Esophagus muscularis mucosa (tissue), 4 donors: ENCODE measurements around the gene HMOX1. TPM values are rescaled to one million over a fixed set of nuclear protein-coding genes. Genes with fewer than 3 reads are reported as not detected.
"Not testable (repeated sequence)": the region's sequence is repeated elsewhere in the genome, so short reads cannot be mapped to it uniquely, and the experiment has no call there.

ENCODE experiments used
- DNase-seq: peaks from one replicate; pipeline ENCODE4 v3.0.0-alpha.2; 2017; ENCODE audit errors: extremely low spot score
- H3K27ac ChIP-seq, 4 donors: fragments of 200-600 bp; sonication (generic); replicated peaks in 1 of 4; 1 replicate in 3 of 4; 2 replicates in 1 of 4; pipeline ENCODE4 v1.5.1; 2016 to 2019; ENCODE audit warnings: mild to moderate bottlenecking in 1 of 4
- H3K27me3 ChIP-seq, 4 donors: fragments of 200-600 bp; sonication (generic); one replicate each; pipeline versions ENCODE4 v1.5.1 to v1.6.0; 2016 to 2019
- H3K36me3 ChIP-seq, 4 donors: fragments of 200-600 bp; sonication (generic); one replicate each; pipeline ENCODE4 v1.5.1; 2016 to 2019
- H3K4me1 ChIP-seq, 4 donors: fragments of 200-600 bp; sonication (generic); one replicate each; pipeline ENCODE4 v1.5.1; 2016 to 2019
- H3K4me3 ChIP-seq, 4 donors: fragments of 200-600 bp; sonication (generic); 1 replicate in 2 of 4; 2 replicates in 2 of 4; pipeline ENCODE4 v1.5.1; 2016 to 2019; ENCODE audit warnings: mild to moderate bottlenecking in 4 of 4, moderate library complexity in 1 of 4
- H3K9me3 ChIP-seq, 4 donors: fragments of 200-600 bp; sonication (generic); 1 replicate in 3 of 4; 2 replicates in 1 of 4; pipeline ENCODE4 v1.5.1; 2016 to 2019
- EP300 ChIP-seq: sonication (generic); formaldehyde crosslinking; IDR thresholded peaks from one replicate; pipeline ENCODE4 v1.6.1; 2017; ENCODE audit warnings: antibody characterized with exemption
- POLR2A ChIP-seq: fragments of 450-650 bp; IDR thresholded peaks from one replicate; pipeline ENCODE4 v1.6.1; 2017; ENCODE audit warnings: antibody characterized with exemption, moderate library complexity, mild to moderate bottlenecking, low read depth
- POLR2AphosphoS5 ChIP-seq, 2 donors: sonication (generic); formaldehyde crosslinking; IDR thresholded peaks; one replicate each; pipeline ENCODE4 v1.6.1; 2017; ENCODE audit warnings: antibody characterized with exemption in 2 of 2
- WGBS: methylation state at CpG from one replicate; pipeline ENCODE4 v1.1.5; 2018; 5-methylcytosine and 5-hydroxymethylcytosine counted together
- intact Hi-C: fragments of 100-400 bp; cut with DNase I; formaldehyde crosslinking; loops from one replicate; pipeline ENCODE4 v1.15.1; 2023
- total RNA-seq, 4 donors: library from RNA; depleted of rRNA; stranded (reverse); fragments of >200 nt; gene quantifications; one replicate each; pipeline versions ENCODE4 v1.1.0 to v1.2.1, GENCODE V29; 2016
- TF ChIP-seq, protein P1 (sequence below), 3 experiments: fragments of 200-600 bp in 2 of 3; fragments of 450-650 bp in 1 of 3; sonication (generic) in 2 of 3; IDR thresholded peaks; one replicate each; pipeline ENCODE4 v1.5.1; 2017 to 2019; ENCODE audit warnings: antibody characterized with exemption in 3 of 3, mild to moderate bottlenecking in 2 of 3, moderate library complexity in 1 of 3

The HMOX1 gene
- total RNA-seq, 4 donors from 2014 or later, result 8.7 to 603 (median 13.0) TPM

DNA sequence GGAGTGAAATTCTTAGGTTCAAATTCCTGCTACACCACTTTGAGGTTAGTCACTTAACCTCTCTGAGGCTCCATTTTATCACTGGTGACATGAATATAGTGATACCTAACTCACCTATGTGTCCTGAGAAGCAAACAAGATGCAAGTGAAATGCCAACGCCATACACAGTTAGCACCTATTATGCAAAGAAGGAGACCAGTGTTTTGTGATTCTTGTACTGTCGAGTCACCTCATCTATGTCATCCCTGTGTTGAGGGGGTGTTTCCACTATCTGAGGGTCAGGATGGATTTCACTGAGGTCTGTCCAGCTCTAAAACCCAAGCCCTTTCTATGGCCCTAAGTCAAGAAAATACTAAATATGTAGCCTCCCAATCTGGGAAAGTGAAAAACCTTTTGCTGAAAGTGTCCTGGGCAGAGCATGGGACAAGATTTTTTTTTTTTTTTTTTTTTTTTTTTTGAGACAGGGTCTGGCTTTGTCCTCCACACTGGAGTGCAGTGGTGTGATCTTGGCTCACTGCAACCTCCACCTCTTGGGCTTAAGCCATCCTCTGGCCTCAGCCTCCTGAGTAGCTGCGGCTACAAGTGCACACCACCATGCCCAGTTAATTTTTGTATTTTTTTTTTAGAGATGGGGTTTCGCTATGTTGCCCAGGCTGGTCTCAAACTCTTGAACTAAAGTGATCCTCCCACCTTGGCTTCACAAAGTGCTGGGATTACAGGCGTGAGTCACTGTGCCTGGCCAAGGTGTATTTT is 14.1 kb downstream of the HMOX1 start:
- no peak for DNase-seq
- no peaks in the 10 kb centered on the region for H3K9me3 ChIP-seq
- 88% methylated on average over 5 of the region's 5 CpGs for WGBS
- H3K27me3 ChIP-seq, result no peaks in the 10 kb centered on the region
- peaks cover 0 to 5% (median 2%) of the 10 kb centered on the region in 4 donors for H3K4me1 ChIP-seq
- no peak overlapping the region for H3K4me3 ChIP-seq
- TF ChIP-seq POLR2AphosphoS5 (IDR thresholded peaks at IDR 0.05) (no peak), EP300 (no peak)
- TF ChIP-seq, protein P1, sequence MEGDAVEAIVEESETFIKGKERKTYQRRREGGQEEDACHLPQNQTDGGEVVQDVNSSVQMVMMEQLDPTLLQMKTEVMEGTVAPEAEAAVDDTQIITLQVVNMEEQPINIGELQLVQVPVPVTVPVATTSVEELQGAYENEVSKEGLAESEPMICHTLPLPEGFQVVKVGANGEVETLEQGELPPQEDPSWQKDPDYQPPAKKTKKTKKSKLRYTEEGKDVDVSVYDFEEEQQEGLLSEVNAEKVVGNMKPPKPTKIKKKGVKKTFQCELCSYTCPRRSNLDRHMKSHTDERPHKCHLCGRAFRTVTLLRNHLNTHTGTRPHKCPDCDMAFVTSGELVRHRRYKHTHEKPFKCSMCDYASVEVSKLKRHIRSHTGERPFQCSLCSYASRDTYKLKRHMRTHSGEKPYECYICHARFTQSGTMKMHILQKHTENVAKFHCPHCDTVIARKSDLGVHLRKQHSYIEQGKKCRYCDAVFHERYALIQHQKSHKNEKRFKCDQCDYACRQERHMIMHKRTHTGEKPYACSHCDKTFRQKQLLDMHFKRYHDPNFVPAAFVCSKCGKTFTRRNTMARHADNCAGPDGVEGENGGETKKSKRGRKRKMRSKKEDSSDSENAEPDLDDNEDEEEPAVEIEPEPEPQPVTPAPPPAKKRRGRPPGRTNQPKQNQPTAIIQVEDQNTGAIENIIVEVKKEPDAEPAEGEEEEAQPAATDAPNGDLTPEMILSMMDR (IDR thresholded peaks at IDR 0.05), result no peak
- no peak overlapping the region for H3K27ac ChIP-seq
- intact Hi-C loops, result no loop called here
- peaks cover 0 to 24% (median 10%) of the 10 kb centered on the region in 4 donors for H3K36me3 ChIP-seq

DNA sequence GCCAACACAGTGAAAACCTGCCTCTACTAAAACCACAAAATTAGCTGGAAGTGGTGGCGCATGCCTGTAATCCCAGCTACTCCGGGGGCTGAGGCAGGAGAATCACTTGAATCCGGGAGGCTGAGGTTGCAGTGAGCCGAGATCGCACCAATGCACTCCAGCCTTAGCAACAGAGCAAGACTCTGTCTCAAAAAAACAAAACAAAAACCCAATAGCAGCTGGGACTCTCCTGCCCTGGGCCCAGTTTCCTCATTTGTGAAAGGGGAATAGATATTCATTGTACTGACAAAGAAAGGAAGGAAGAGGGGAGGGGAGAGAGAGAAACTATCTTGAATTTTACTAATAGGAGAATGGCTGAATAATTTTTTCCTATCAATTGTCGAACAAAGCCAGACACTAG is 15.7 kb downstream of the HMOX1 start:
- 60% methylated on average over 5 of the region's 6 CpGs for WGBS
- Histone ChIP-seq H3K36me3 (peaks cover 0 to 19% (median 6%) of the 10 kb centered on the region in 4 donors), H3K4me1 (peaks cover 8 to 20% (median 16%) of the 10 kb centered on the region in 4 donors)
- H3K27me3 ChIP-seq, H3K9me3 ChIP-seq, intact Hi-C loops, H3K27ac ChIP-seq, H3K4me3 ChIP-seq, DNase-seq: not testable (repeated sequence)

DNA sequence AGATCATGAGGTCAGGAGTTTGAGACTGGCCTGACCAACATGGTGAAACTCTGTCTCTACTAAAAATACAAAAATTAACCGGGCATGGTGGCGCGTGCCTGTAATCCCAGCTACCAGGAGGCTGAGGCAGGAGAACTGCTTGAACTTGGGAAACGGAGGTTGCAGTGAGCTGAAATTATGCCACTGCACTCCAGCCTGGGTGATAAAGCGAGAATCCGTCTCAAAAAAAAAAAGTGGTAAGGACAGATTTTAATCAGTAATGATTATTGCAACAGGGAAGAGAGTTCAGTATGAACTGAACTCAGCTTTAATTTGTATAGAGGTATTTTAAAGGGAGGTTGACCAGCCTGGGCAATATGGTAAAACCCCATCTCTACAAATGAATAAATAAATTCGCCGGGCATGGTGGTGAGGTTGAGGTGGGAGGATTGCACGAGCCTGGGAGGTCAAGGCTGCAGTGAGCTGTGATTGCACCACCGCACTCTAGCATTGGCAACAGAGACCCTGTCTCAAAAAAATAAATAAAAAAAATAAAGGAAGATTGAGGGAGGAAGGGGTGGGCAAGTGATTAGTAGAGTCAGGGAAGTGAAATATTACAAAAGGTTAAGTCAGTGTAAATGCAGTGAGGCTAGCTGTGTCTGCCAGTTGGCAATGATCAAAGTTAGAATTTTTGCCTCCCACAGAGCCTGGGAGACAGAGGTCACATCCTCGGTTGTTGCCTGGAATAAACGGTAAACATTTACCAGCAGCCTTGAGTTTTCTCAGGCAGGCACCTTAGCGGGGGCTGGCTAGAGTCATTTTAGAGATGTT is 16.4 kb downstream of the HMOX1 start:
- no peaks in the 10 kb centered on the region for H3K27me3 ChIP-seq
- no peak overlapping the region for H3K4me3 ChIP-seq
- peaks cover 8 to 20% (median 16%) of the 10 kb centered on the region in 4 donors for H3K4me1 ChIP-seq
- DNase-seq, result no peak
- no peak for TF ChIP-seq POLR2AphosphoS5 (IDR thresholded peaks at IDR 0.05)
- no peak for TF ChIP-seq EP300
- TF ChIP-seq POLR2A, result no peak
- TF ChIP-seq, protein P1 (IDR thresholded peaks at IDR 0.05), result no peak
- no peak overlapping the region for H3K27ac ChIP-seq
- intact Hi-C loops, result no loop called here
- no peaks in the 10 kb centered on the region for H3K9me3 ChIP-seq
- WGBS, result 74% methylated on average over 13 of the region's 13 CpGs
- H3K36me3 ChIP-seq, result peaks cover 0 to 20% (median 6%) of the 10 kb centered on the region in 4 donors

DNA sequence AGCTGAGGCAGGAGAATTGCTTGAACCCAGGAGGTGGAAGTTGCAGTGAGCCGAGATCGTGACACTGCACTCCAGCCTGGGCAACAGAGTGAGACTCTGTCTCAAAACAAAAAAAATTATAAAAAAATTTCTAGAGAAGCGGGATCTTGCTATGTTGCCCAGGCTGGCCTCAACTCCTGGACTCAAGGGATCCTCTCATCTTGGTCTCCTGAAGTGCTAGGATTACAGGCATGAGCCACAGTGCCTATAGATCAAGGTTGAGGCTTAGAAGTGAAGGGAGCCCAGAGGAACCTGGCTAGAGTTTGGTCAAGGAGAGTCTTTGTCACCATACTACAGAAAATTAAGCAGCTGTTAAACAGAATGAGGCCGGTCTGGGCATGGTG is 17.7 kb downstream of the HMOX1 start:
- peaks cover 8 to 20% (median 16%) of the 10 kb centered on the region in 4 donors for H3K4me1 ChIP-seq
- peaks cover 0 to 23% (median 12%) of the 10 kb centered on the region in 4 donors for H3K36me3 ChIP-seq
- 96% methylated on average over 4 of the region's 4 CpGs for WGBS
- intact Hi-C loops, result no loop called here
- TF ChIP-seq POLR2A (no peak), POLR2AphosphoS5 (IDR thresholded peaks at IDR 0.05) (no peak), EP300 (no peak)
- TF ChIP-seq, protein P1 (IDR thresholded peaks at IDR 0.05), result no peak
- no peaks in the 10 kb centered on the region for H3K9me3 ChIP-seq
- H3K27me3 ChIP-seq, result no peaks in the 10 kb centered on the region
- no peak overlapping the region for H3K4me3 ChIP-seq
- no peak for DNase-seq
- no peak overlapping the region for H3K27ac ChIP-seq

DNA sequence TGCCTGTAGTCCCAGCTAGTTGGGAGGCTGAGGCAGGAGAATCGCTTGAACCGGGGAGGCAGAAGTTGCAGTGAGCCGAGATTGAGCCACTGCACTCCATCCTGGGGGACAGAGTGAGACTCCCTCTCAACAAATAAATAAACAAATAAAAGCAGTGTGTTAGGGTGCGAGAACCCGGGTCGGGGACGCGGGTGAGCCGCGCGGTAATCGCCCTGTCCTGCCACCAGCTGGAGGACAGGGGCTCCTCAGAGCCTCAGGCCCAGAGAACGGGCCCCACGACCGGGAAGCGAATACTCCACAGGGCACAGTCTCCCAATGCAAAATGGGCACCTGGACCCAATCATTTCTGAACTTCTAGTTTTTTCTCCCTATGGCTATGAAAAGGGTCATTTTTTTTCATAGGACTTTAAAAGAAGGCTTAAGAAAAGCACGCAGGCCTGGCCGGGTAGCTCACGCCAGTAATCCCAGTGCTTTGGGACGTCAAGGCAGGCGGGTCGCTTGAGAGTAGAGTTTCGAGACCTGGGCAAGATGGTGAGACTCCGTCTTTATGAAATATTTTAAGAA is 18.3 kb downstream of the HMOX1 start:
- TF ChIP-seq EP300 (no peak), POLR2A (no peak), POLR2AphosphoS5 (IDR thresholded peaks at IDR 0.05) (no peak)
- TF ChIP-seq, protein P1 (IDR thresholded peaks at IDR 0.05), result no peak
- no peak for DNase-seq
- no peaks in the 10 kb centered on the region for H3K27me3 ChIP-seq
- peaks cover 8 to 20% (median 16%) of the 10 kb centered on the region in 4 donors for H3K4me1 ChIP-seq
- intact Hi-C loops, result no loop called here
- H3K9me3 ChIP-seq, result no peaks in the 10 kb centered on the region
- H3K27ac ChIP-seq, result peak overlapping the region; percentile 46 to 76 (median 62)
- peak overlapping the region; percentile 74 to 90 (median 84) for H3K4me3 ChIP-seq
- WGBS, result 83% methylated on average over 24 of the region's 24 CpGs
- peaks cover 0 to 27% (median 16%) of the 10 kb centered on the region in 4 donors for H3K36me3 ChIP-seq
